GM12878 (cell line): ENCODE data around the gene DAAM1. TPM values are rescaled to one million over a fixed set of nuclear protein-coding genes. Genes with fewer than 3 reads are reported as not detected.

ENCODE experiments used
- ATAC-seq: fragments of 200-7000 bp; cut with Tn5 transposase; 3 replicates; pipeline ENCODE4 v1.9.1; 2020; ENCODE audit warnings: mild to moderate bottlenecking, moderate library complexity
- BruUV-seq: library from RNA; stranded (reverse); fragments of 400-500 nt; replicated peaks from 2 replicates; lab custom pipeline; 2021; lab: Mats Ljungman, UMichigan
- CTCF ChIA-PET: fragments of 300-600 bp; sonication (Branson Sonifier 250); formaldehyde crosslinking; extraction: SDS; loops from one replicate; lab custom pipeline; 2021; ENCODE audit warnings: inconsistent platforms; lab: Yijun Ruan, JAX
- POLR2A ChIA-PET: fragments of 350-600 bp; formaldehyde crosslinking; extraction: SDS; loops from one replicate; lab custom pipeline; 2021; ENCODE audit warnings: inconsistent platforms; lab: Charles Lee
- RAD21 ChIA-PET: fragments of 300-600 bp; sonication (Branson Sonifier 250); formaldehyde crosslinking; loops from one replicate; lab custom pipeline; 2023; ENCODE audit warnings: antibody characterized with exemption; ENCODE audit not compliant: unreplicated experiment; lab: Charles Lee
- SMC1A ChIA-PET: fragments of 300-600 bp; sonication (Branson Sonifier 250); formaldehyde crosslinking; loops from one replicate; lab custom pipeline; 2023; ENCODE audit not compliant: unreplicated experiment, uncharacterized antibody; lab: Charles Lee
- DNase-seq: peaks from one replicate; pipeline ENCODE4 v3.0.0-alpha.2; 2011; ENCODE audit warnings: low read depth, low spot score
- FAIRE-seq: peaks from 3 replicates; lab custom pipeline; 2011; peaks lifted over from hg19 to GRCh38; lab: Jason Lieb, UNC
- H2AFZ ChIP-seq: 2 replicates; pipeline ENCODE4 v1.6.0; 2011; ENCODE audit warnings: low read depth, low read length, control low read depth; ENCODE audit not compliant: control insufficient read depth
- H3K27ac ChIP-seq: 2 replicates; pipeline ENCODE4 v1.5.1; 2011; ENCODE audit warnings: control low read depth; ENCODE audit not compliant: control insufficient read depth, insufficient read depth
- H3K27me3 ChIP-seq, 2 experiments: replicated peaks in 1 of 2; 2 replicates each; pipeline versions ENCODE4 v1.6.0 to v1.6.1; 2011; ENCODE audit warnings: low read length in 1 of 2; ENCODE audit not compliant: control insufficient read depth in 2 of 2, insufficient read depth in 2 of 2
- H3K36me3 ChIP-seq, 2 experiments: 2 replicates each; pipeline ENCODE4 v1.5.1; 2011; ENCODE audit warnings: low read length in 1 of 2; ENCODE audit not compliant: control insufficient read depth in 2 of 2, insufficient read depth in 2 of 2
- H3K4me1 ChIP-seq: 2 replicates; pipeline ENCODE4 v1.6.1; 2011; ENCODE audit warnings: mild to moderate bottlenecking, low read length, moderate library complexity, mixed read lengths; ENCODE audit not compliant: control insufficient read depth, insufficient read depth
- H3K4me2 ChIP-seq: 2 replicates; pipeline ENCODE4 v1.6.0; 2011; ENCODE audit warnings: control low read depth; ENCODE audit not compliant: control insufficient read depth, insufficient read depth
- H3K4me3 ChIP-seq: fragments of 200-600 bp; sonication (generic); 2 replicates; pipeline ENCODE4 v1.5.1; 2016
- H3K79me2 ChIP-seq: 2 replicates; pipeline ENCODE4 v1.6.0; 2011; ENCODE audit warnings: low read length; ENCODE audit not compliant: control insufficient read depth, insufficient read depth
- H3K9ac ChIP-seq: 2 replicates; pipeline ENCODE4 v1.8.0; 2011; ENCODE audit warnings: low read length, control low read depth, mixed read lengths; ENCODE audit not compliant: control insufficient read depth, insufficient read depth
- H3K9me3 ChIP-seq: replicated peaks from 3 replicates; pipeline ENCODE4 v1.5.1; 2011; ENCODE audit warnings: mild to moderate bottlenecking, low read length; ENCODE audit not compliant: control insufficient read depth, insufficient read depth
- H4K20me1 ChIP-seq: 2 replicates; pipeline ENCODE4 v1.6.0; 2011; ENCODE audit not compliant: control insufficient read depth, insufficient read depth
- CBX3 ChIP-seq: fragments of 200-600 bp; sonication (generic); IDR thresholded peaks from 2 replicates; pipeline ENCODE4 v1.6.1; 2016; ENCODE audit warnings: low read depth, borderline replicate concordance
- GABPA ChIP-seq: IDR thresholded peaks from 2 replicates; pipeline ENCODE4 v1.6.1; 2014; ENCODE audit warnings: antibody characterized with exemption, low read depth, mild to moderate bottlenecking, inconsistent platforms
- HDAC2 ChIP-seq: fragments of 200-600 bp; sonication (generic); IDR thresholded peaks from 2 replicates; pipeline ENCODE4 v1.6.1; 2017
- IRF3 ChIP-seq: fragments of 450-650 bp; IDR thresholded peaks from 2 replicates; pipeline ENCODE4 v1.6.1; 2014; ENCODE audit warnings: mild to moderate bottlenecking
- KDM1A ChIP-seq: fragments of 200-600 bp; sonication (generic); IDR thresholded peaks from 2 replicates; pipeline ENCODE4 v1.6.1; 2016; ENCODE audit warnings: borderline replicate concordance
- MEF2B ChIP-seq: fragments of 450-650 bp; IDR thresholded peaks from 2 replicates; pipeline ENCODE4 v1.6.1; 2018; ENCODE audit warnings: mild to moderate bottlenecking, moderate library complexity; ENCODE audit not compliant: partially characterized antibody, poor library complexity, severe bottlenecking
- MYB ChIP-seq: fragments of 150-350 bp; IDR thresholded peaks from 2 replicates; pipeline ENCODE4 v1.6.1; 2014; ENCODE audit warnings: mild to moderate bottlenecking, low read depth, low read length, borderline replicate concordance
- NBN ChIP-seq: fragments of 450-650 bp; IDR thresholded peaks from 2 replicates; pipeline ENCODE4 v1.6.1; 2016
- NR2C2 ChIP-seq: IDR thresholded peaks from 2 replicates; pipeline ENCODE4 v1.6.1; 2011; ENCODE audit warnings: borderline replicate concordance, low read depth; ENCODE audit not compliant: control insufficient read depth, insufficient read length
- SIN3A ChIP-seq: IDR thresholded peaks from 2 replicates; pipeline ENCODE4 v1.6.1; 2012; ENCODE audit warnings: low read depth, low read length, improper control_type of control experiment
- SMC3 ChIP-seq: IDR thresholded peaks from 2 replicates; pipeline ENCODE4 v1.6.1; 2011; ENCODE audit warnings: low read length, improper control_type of control experiment, borderline replicate concordance
- SREBF1 ChIP-seq: IDR thresholded peaks from 2 replicates; pipeline ENCODE4 v1.6.1; 2012; ENCODE audit warnings: mild to moderate bottlenecking, low read length
- SRF ChIP-seq, 2 experiments: IDR thresholded peaks; 2 replicates each; pipeline ENCODE4 v1.6.1; 2011; ENCODE audit warnings: low read depth in 2 of 2, low read length in 2 of 2, mild to moderate bottlenecking in 1 of 2, moderate library complexity in 1 of 2
- STAT1 ChIP-seq: fragments of 450-650 bp; conservative IDR thresholded peaks from 2 replicates; pipeline ENCODE4 v1.6.1; 2014; ENCODE audit warnings: antibody characterized with exemption, mild to moderate bottlenecking
- TCF7 ChIP-seq: IDR thresholded peaks from 2 replicates; pipeline ENCODE4 v1.6.1; 2014; ENCODE audit warnings: antibody characterized with exemption, borderline replicate concordance
- YY1 ChIP-seq: IDR thresholded peaks from 2 replicates; pipeline ENCODE4 v1.6.1; 2011; ENCODE audit warnings: low read depth, mild to moderate bottlenecking, low read length
- ZNF622 ChIP-seq: fragments of 450-650 bp; IDR thresholded peaks from 2 replicates; pipeline ENCODE4 v1.6.1; 2017; ENCODE audit warnings: mild to moderate bottlenecking, inconsistent platforms
- WGBS: methylation state at CpG from one replicate; pipeline ENCODE4 v1.1.6; 2016; ENCODE audit warnings: low lambda C conversion rate; ENCODE audit not compliant: insufficient replicate concordance, insufficient coverage; ENCODE audit errors: missing lambda C conversion rate; 5-methylcytosine and 5-hydroxymethylcytosine counted together
- in situ Hi-C: fragments of 300-500 bp; cut with MboI; formaldehyde crosslinking; loops from 9 replicates; pipeline ENCODE4 v1.14.3; 2018; ENCODE audit warnings: mixed read lengths
- intact Hi-C: fragments of 100-400 bp; cut with micrococcal nuclease; formaldehyde crosslinking; loops from one replicate; pipeline ENCODE4 v1.14.2; 2022; ENCODE audit not compliant: unreplicated experiment
- polyA plus RNA-seq, 11 experiments: library from polyadenylated mRNA; depleted of rRNA in 4 of 11; unstranded in 6 of 11; stranded (reverse) in 5 of 11; fragments of >200 nt; fragmentation: Nextera tagmentation in 4 of 11; fragmentation: Illumina TruSeq in 1 of 11; extraction: Ambion mirVana in 4 of 11; extraction: Trizol in 1 of 11; gene quantifications; 1 replicate in 1 of 11; 2 replicates in 10 of 11; pipeline versions ENCODE4 v1.2.1 to v1.2.3, GENCODE V29; 2011 to 2016; ENCODE audit warnings: inconsistent platforms in 2 of 11, missing spikeins in 2 of 11, low read depth in 1 of 11
- total RNA-seq, 4 experiments: library from RNA; depleted of rRNA in 3 of 4; stranded (reverse); fragments of >200 nt in 3 of 4; fragmentation: Illumina TruSeq in 1 of 4; extraction: Trizol in 1 of 4; gene quantifications; 2 replicates each; pipeline versions ENCODE4 v1.2.1 to v1.2.3, GENCODE V29; 2013 to 2021
- TF ChIP-seq, protein P1 (sequence below): fragments of 450-650 bp; conservative IDR thresholded peaks from 2 replicates; pipeline ENCODE4 v1.6.1; 2017; ENCODE audit warnings: mild to moderate bottlenecking, moderate library complexity

Gene DAAM1
- total and polyA plus RNA-seq, 10 of the 15 experiments (the other 5 are each of a cell fraction or from before 2014, with no cell fraction given): 13.8 to 32.4 (median 24.2) TPM

DNA sequence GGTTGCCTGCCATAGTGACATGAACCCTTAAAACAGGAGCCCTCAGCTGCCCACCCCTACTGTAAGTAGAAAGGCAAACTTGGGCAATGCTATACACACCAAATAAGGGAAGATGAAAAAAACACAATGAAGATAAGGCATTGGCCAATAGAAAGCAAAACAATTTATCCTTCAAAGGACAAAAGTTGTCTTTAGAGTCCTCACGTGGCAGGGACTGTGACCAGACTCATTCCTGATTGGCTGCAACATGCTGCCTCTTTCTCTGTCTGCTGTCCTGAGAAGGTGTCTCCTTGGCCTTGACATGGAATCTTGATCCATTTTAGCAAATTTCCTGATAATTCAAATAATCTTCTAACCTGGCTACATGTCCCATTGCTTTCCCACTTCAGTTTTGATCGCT, 144.8 kb downstream of the DAAM1 start:
- Histone ChIP-seq H3K36me3 (peaks cover 0 to 3% of the 10 kb centered on the region in 2 experiments; a peak in 3 of 4 replicates), H3K27me3 (no peaks in the 10 kb centered on the region), H3K9me3 (no peaks in the 10 kb centered on the region), H3K27ac (no peak overlapping the region), H3K4me1 (peaks cover 5% of the 10 kb centered on the region), H3K79me2 (no peaks in the 10 kb centered on the region), H3K9ac (no peak overlapping the region), H2AFZ (no peak overlapping the region), H3K4me2 (no peak overlapping the region), H3K4me3 (no peak overlapping the region), H4K20me1 (no peaks in the 10 kb centered on the region)
- ATAC-seq: no peak
- in situ Hi-C loops (no loop called here), intact Hi-C loops (no loop called here)
- ChIA-PET POLR2A (no interaction called here), SMC1A (interaction anchor here (0.8 kb wide), 1 partner anchor 92 kb away, joined by 3 read pairs; no protein-coding TSS in a partner anchor), RAD21 (no interaction called here), CTCF (no interaction called here)
- 100% methylated on average over 2 of the region's 2 CpGs for WGBS
- BruUV-seq: no TSS peak
- no peak for FAIRE-seq
- TF ChIP-seq GABPA (no peak), TCF7 (no peak)
- DNase-seq: no peak

GRCh38 chr14:59333668-59334067, 145.2 kb downstream of the DAAM1 start:
- peaks cover 0 to 2% of the 10 kb centered on the region in 2 experiments; a peak in 1 of 4 replicates for H3K36me3 ChIP-seq
- DNase-seq: no peak
- no peak for FAIRE-seq
- in situ Hi-C loops: no loop called here
- H3K4me3 ChIP-seq: no peak overlapping the region
- CTCF ChIA-PET: no interaction called here
- H3K79me2 ChIP-seq: no peaks in the 10 kb centered on the region
- POLR2A ChIA-PET: no interaction called here
- H3K9ac ChIP-seq: no peak overlapping the region
- no peak overlapping the region for H3K27ac ChIP-seq
- H2AFZ ChIP-seq: no peak overlapping the region
- H3K27me3 ChIP-seq: no peaks in the 10 kb centered on the region
- no peak overlapping the region for H3K4me2 ChIP-seq
- ATAC-seq: no peak
- 92% methylated on average over 1 of the region's 1 CpG for WGBS
- intact Hi-C loops: no loop called here
- RAD21 ChIA-PET: no interaction called here
- SMC1A ChIA-PET: interaction anchor here (0.8 kb wide), 1 partner anchor 93 kb away, joined by 3 read pairs; no protein-coding TSS in a partner anchor
- no peaks in the 10 kb centered on the region for H3K9me3 ChIP-seq
- H4K20me1 ChIP-seq: no peaks in the 10 kb centered on the region
- peaks cover 5% of the 10 kb centered on the region for H3K4me1 ChIP-seq
- BruUV-seq: no TSS peak
- TF ChIP-seq IRF3 (no peak), SIN3A (no peak), CBX3 (no peak), HDAC2 (no peak), SRF (IDR thresholded peaks at IDR 0.05; ENCODE audit: low read depth in 2 of 2, low read length in 2 of 2) (no peak), SREBF1 (no peak), STAT1 (no peak), NR2C2 (no peak), YY1 (no peak), KDM1A (no peak), MEF2B (no peak), NBN (no peak), MYB (no peak), ZNF622 (no peak), SMC3 (no peak)
- TF ChIP-seq, protein P1, sequence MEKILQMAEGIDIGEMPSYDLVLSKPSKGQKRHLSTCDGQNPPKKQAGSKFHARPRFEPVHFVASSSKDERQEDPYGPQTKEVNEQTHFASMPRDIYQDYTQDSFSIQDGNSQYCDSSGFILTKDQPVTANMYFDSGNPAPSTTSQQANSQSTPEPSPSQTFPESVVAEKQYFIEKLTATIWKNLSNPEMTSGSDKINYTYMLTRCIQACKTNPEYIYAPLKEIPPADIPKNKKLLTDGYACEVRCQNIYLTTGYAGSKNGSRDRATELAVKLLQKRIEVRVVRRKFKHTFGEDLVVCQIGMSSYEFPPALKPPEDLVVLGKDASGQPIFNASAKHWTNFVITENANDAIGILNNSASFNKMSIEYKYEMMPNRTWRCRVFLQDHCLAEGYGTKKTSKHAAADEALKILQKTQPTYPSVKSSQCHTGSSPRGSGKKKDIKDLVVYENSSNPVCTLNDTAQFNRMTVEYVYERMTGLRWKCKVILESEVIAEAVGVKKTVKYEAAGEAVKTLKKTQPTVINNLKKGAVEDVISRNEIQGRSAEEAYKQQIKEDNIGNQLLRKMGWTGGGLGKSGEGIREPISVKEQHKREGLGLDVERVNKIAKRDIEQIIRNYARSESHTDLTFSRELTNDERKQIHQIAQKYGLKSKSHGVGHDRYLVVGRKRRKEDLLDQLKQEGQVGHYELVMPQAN: no peak
